ENCODE results near the gene KYAT1. TPM values are rescaled to one million over a fixed set of nuclear protein-coding genes. Genes with fewer than 3 reads are reported as not detected.

The KYAT1 gene
- total RNA-seq, 1 experiment from 2014 or later: 6.1 TPM

DNA sequence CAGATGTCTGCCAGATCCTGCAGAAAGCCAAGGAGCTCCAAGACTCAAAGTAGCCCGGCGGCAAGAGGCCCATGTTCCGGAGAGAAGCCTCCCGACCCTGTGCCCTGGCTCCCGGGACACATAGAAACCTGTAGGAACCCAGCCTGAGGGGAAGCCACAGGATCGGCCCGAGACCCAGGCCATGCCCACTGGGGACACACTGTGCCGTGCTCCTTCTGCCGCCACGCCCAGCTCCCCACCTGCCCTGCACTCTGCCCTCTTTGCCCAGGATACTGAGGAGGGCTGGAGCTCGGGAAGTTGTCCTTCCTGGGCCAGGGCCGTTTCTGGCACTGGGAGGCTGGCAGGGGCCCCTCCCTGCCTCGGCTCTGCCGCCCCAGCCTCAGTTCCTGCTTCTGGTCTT, 73.9 kb downstream of the KYAT1 start:
- no peak for DNase-seq (ENCODE audit: low read depth, low spot score)

GRCh38 chr9:128805661-128806060, 76.1 kb downstream of the KYAT1 start:
- intact Hi-C loops (cut with micrococcal nuclease; ENCODE audit: unreplicated experiment): no loop called here
- Histone ChIP-seq H3K36me3 (ENCODE audit: control insufficient read depth, insufficient read depth, low read length) (no peaks in the 10 kb centered on the region), H3K9me3 (ENCODE audit: control insufficient read depth, insufficient read depth, low read depth, low read length) (no peaks in the 10 kb centered on the region), H3K27ac (ENCODE audit: low read length) (no peak overlapping the region), H3K27me3 (ENCODE audit: control insufficient read depth, insufficient read depth, low read length) (no peaks in the 10 kb centered on the region), H3K4me3 (ENCODE audit: low read depth in 2 of 2, low read length in 2 of 2) (no peak overlapping the region), H3K4me1 (ENCODE audit: control insufficient read depth, insufficient read depth, low read length) (no peaks in the 10 kb centered on the region)
- CTCF ChIA-PET: no interaction called here
- no peak for DNase-seq (ENCODE audit: low read depth, low spot score)
- POLR2A ChIA-PET: no interaction called here
- no peak for ATAC-seq
- BruUV-seq (replicated peaks): no TSS peak
- TF ChIP-seq, protein P1, sequence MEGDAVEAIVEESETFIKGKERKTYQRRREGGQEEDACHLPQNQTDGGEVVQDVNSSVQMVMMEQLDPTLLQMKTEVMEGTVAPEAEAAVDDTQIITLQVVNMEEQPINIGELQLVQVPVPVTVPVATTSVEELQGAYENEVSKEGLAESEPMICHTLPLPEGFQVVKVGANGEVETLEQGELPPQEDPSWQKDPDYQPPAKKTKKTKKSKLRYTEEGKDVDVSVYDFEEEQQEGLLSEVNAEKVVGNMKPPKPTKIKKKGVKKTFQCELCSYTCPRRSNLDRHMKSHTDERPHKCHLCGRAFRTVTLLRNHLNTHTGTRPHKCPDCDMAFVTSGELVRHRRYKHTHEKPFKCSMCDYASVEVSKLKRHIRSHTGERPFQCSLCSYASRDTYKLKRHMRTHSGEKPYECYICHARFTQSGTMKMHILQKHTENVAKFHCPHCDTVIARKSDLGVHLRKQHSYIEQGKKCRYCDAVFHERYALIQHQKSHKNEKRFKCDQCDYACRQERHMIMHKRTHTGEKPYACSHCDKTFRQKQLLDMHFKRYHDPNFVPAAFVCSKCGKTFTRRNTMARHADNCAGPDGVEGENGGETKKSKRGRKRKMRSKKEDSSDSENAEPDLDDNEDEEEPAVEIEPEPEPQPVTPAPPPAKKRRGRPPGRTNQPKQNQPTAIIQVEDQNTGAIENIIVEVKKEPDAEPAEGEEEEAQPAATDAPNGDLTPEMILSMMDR (IDR thresholded peaks at IDR 0.05): no peak
- TF ChIP-seq REST (IDR thresholded peaks at IDR 0.05; ENCODE audit: insufficient read depth in 1 of 2, low read depth in 2 of 2, low read length in 1 of 2): no peak
- no peak for TF ChIP-seq TCF7L2 (IDR thresholded peaks at IDR 0.05; ENCODE audit: low read depth, low read length)
- no peak for TF ChIP-seq POLR2AphosphoS5 (IDR thresholded peaks at IDR 0.05; ENCODE audit: low read depth, low read length)
- no peak for TF ChIP-seq SIN3A (IDR thresholded peaks at IDR 0.05; ENCODE audit: borderline replicate concordance, insufficient read depth, low read depth, low read length)
- in situ Hi-C loops (cut with HindIII; ENCODE audit: low pct_unique_long_range_greater_than_20kb, low sequenced_read_pairs): no loop called here

More for the DNA sequence above, 73.9 kb downstream of the KYAT1 start:
- CTCF ChIA-PET: no interaction called here
- Histone ChIP-seq H3K9me3 (ENCODE audit: control insufficient read depth, insufficient read depth, low read depth, low read length) (no peaks in the 10 kb centered on the region), H3K4me1 (ENCODE audit: control insufficient read depth, insufficient read depth, low read length) (no peaks in the 10 kb centered on the region), H3K27ac (ENCODE audit: low read length) (no peak overlapping the region), H3K27me3 (ENCODE audit: control insufficient read depth, insufficient read depth, low read length) (no peaks in the 10 kb centered on the region), H3K4me3 (ENCODE audit: low read depth in 2 of 2, low read length in 2 of 2) (no peak overlapping the region), H3K36me3 (ENCODE audit: control insufficient read depth, insufficient read depth, low read length) (no peaks in the 10 kb centered on the region)
- TF ChIP-seq, protein P1 (IDR thresholded peaks at IDR 0.05): no peak
- TF ChIP-seq POLR2AphosphoS5 (IDR thresholded peaks at IDR 0.05; ENCODE audit: low read depth, low read length): no peak
- TF ChIP-seq REST (IDR thresholded peaks at IDR 0.05; ENCODE audit: insufficient read depth in 1 of 2, low read depth in 2 of 2, low read length in 1 of 2): no peak
- no peak for TF ChIP-seq TCF7L2 (IDR thresholded peaks at IDR 0.05; ENCODE audit: low read depth, low read length)
- TF ChIP-seq SIN3A (IDR thresholded peaks at IDR 0.05; ENCODE audit: borderline replicate concordance, insufficient read depth, low read depth, low read length): no peak
- in situ Hi-C loops (cut with HindIII; ENCODE audit: low pct_unique_long_range_greater_than_20kb, low sequenced_read_pairs): no loop called here
- intact Hi-C loops (cut with micrococcal nuclease; ENCODE audit: unreplicated experiment): no loop called here
- POLR2A ChIA-PET: no interaction called here
- ATAC-seq: no peak
- no TSS peak for BruUV-seq (replicated peaks)
